ENCODE measurements around the gene CPZ.

DNA sequence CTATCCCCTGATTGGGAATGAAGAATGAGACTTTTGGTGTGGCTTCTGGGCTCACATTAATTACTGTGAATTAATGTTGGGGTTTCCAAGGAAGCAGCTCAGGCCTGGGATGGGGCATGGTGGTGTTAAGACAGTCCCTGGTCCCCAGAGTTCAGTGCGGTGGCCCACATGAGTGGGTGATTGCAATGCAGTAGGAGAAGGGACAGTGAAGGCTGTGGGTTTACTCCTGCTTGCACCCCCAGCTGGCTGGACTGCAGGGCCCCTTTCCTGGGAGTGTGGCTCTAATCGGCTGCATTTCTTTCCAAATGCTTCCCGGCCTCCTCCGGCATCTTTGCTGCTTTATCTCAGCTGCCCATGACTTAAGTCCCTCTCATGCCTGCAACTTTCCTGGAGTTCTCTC, 40.5 kb upstream of the CPZ start:
- TF ChIP-seq POLR2A (IDR thresholded peaks at IDR 0.05; ENCODE audit: low read depth) (no peak), POLR2AphosphoS5 (IDR thresholded peaks at IDR 0.05) (no peak), EP300 (IDR thresholded peaks at IDR 0.05) (no peak)
- TF ChIP-seq, protein P1, sequence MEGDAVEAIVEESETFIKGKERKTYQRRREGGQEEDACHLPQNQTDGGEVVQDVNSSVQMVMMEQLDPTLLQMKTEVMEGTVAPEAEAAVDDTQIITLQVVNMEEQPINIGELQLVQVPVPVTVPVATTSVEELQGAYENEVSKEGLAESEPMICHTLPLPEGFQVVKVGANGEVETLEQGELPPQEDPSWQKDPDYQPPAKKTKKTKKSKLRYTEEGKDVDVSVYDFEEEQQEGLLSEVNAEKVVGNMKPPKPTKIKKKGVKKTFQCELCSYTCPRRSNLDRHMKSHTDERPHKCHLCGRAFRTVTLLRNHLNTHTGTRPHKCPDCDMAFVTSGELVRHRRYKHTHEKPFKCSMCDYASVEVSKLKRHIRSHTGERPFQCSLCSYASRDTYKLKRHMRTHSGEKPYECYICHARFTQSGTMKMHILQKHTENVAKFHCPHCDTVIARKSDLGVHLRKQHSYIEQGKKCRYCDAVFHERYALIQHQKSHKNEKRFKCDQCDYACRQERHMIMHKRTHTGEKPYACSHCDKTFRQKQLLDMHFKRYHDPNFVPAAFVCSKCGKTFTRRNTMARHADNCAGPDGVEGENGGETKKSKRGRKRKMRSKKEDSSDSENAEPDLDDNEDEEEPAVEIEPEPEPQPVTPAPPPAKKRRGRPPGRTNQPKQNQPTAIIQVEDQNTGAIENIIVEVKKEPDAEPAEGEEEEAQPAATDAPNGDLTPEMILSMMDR (IDR thresholded peaks at IDR 0.05) = no peak
